Epithelial cell of proximal tubule (primary cell): ENCODE results near the gene SNAP25. TPM values are rescaled to one million over a fixed set of nuclear protein-coding genes. Genes with fewer than 3 reads are reported as not detected.

Experiments used
- DNase-seq: peaks from one replicate; pipeline ENCODE4 v3.0.0-alpha.2; 2011; ENCODE audit warnings: low read depth
- H3K4me3 ChIP-seq: 2 replicates; pipeline ENCODE4 v1.5.1; 2011; ENCODE audit warnings: low read depth, mild to moderate bottlenecking, low read length
- total RNA-seq: library from RNA; depleted of rRNA; stranded (reverse); fragments of >200 nt; gene quantifications from 2 replicates; pipeline ENCODE4 v1.2.3, GENCODE V29; 2015
- TF ChIP-seq, protein P1 (sequence below): conservative IDR thresholded peaks from 2 replicates; pipeline ENCODE4 v1.5.1; 2012; ENCODE audit warnings: low read depth, mild to moderate bottlenecking, low read length

SNAP25 gene
- total RNA-seq, 1 donor from 2014 or later, result 1.4 TPM

DNA sequence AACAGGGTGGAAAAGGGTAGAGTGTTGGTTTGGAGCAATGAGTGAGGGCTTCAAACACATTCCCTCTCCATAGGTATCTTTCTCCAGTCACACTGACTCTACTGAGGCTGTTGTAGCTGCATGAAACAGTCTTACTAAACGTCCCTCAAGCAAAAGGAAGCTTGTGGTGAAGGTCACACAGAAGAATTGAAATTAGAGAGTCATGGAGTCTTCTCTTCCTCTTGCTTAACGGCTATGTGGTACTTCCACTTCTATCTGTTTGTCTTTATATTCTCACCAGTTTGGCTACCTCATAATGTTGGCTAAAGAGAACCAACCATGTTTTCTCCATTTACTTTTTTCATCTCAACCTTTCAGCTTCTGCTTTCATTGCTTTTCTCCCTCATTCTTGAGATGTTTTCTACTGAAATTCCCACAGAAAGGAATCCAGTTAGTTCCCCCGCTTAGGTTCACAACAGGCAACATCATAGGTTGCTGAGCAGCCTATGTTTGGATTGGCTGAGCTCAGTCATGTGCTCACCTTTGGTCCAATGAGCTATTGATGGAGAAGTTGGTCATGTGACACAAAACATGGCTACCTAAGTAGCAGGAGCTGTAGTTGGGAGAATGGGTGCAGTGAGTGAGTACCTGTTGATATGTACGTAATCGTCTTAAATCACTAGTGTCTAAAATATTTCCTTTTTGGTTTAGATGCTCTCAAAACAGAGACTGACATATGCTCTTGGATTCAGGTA, 99.8 kb downstream of the SNAP25 start:
- no peak for DNase-seq
- TF ChIP-seq, protein P1, sequence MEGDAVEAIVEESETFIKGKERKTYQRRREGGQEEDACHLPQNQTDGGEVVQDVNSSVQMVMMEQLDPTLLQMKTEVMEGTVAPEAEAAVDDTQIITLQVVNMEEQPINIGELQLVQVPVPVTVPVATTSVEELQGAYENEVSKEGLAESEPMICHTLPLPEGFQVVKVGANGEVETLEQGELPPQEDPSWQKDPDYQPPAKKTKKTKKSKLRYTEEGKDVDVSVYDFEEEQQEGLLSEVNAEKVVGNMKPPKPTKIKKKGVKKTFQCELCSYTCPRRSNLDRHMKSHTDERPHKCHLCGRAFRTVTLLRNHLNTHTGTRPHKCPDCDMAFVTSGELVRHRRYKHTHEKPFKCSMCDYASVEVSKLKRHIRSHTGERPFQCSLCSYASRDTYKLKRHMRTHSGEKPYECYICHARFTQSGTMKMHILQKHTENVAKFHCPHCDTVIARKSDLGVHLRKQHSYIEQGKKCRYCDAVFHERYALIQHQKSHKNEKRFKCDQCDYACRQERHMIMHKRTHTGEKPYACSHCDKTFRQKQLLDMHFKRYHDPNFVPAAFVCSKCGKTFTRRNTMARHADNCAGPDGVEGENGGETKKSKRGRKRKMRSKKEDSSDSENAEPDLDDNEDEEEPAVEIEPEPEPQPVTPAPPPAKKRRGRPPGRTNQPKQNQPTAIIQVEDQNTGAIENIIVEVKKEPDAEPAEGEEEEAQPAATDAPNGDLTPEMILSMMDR, result no peak
- H3K4me3 ChIP-seq, result no peak overlapping the region

GRCh38 chr20:10319855-10320254, 101.2 kb downstream of the SNAP25 start:
- no peak overlapping the region for H3K4me3 ChIP-seq
- TF ChIP-seq, protein P1, result no peak
- no peak for DNase-seq

DNA sequence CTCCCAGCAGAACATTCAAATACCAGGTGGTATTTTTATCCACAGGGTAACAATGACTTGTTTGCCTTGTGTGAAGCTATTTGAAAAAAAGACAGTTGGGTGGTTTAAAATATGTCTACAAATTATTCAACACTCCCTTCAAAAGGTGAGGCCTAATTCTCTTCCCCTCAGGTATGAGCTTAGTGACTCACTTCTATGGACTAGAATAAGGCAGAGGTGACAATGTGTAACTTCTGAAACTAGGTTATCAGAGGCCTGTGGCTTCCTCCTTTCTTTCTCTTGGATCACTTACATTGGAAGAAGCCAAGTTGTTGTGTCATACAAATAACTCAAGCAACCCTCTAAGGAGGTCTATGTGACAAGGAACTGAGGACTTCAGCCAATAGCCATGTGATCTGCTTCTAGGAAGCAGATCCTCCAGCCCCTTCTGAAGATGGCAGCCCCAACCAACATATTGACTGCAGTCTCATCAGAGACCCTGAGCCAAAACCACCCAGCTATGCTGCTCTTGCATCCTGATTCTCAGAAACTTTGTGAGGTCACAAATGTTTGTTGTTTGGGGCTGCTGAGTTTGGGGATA, 102.6 kb downstream of the SNAP25 start:
- TF ChIP-seq, protein P1, result no peak
- no peak overlapping the region for H3K4me3 ChIP-seq
- no peak for DNase-seq

DNA sequence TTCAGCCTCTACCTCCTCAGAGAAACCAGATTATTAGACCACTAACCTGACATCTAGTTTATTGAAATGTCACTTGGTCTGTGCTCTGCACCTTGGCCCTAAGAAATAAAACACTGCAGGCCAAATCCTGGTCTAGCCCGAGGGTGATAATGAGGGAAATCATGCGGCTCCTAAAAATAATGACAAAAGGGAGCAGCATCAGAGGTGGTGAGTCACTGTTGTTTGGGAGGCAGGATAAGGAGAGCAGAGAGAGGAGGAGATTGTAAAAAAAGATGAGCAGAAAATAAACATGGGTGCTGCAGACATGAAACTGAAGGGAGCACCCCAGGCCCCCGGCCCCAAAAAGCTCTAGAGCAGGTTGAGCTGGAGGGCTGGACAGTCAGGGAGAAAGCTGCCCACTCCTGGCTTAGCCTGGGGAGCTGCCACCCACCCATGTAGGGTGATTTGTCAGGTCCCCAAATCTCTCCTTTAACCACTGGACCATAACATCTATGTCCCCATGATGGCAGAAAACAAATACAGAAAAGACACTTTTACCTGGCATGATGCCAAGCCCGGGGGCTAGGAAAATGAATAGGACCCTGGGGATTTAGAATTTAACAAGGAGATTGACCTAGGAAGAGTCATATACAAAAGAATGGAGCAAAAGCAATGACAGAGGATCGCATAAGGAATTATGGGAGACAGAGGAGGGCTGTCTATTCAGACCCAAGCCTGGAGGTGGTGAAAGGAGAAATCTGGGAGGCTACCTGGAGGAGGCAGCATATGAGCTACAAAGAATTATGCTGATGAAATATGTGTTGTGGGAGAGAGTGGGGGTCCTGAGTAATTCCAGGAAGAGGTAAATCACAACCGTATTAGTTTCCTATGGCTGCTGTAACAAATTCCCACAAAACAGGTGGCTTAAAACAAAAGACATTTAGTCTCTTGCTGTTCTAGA, 103.7 kb downstream of the SNAP25 start:
- DNase-seq, result no peak
- TF ChIP-seq, protein P1, result no peak
- no peak overlapping the region for H3K4me3 ChIP-seq

DNA sequence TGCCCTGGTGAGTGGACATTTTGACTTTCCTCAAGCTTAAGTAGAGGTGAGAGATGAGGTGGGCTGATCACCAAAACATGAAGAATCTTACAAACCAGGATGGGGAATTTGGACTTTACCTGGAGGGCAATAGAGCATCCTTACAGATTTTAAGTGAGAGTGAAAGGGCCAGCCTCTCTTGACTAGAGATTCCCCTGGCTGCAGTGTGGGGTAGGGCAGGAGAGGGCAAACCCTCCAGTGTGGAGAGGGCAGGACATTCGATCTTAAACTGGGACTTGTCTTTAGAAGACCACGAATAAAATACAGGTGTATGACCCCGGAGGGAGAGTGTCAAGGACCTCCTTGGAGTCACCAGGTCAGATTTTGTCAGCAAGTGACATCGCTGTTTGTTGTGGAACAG, 105.1 kb downstream of the SNAP25 start:
- no peak overlapping the region for H3K4me3 ChIP-seq
- TF ChIP-seq, protein P1, result no peak
- no peak for DNase-seq

GRCh38 chr20:10324198-10324847, 105.7 kb downstream of the SNAP25 start:
- DNase-seq, result no peak
- no peak overlapping the region for H3K4me3 ChIP-seq
- TF ChIP-seq, protein P1, result no peak
